Epithelial cell of esophagus (primary cell): ENCODE data around the gene NT5M.

Experiments
- DNase-seq: peaks from one replicate; pipeline ENCODE4 v3.0.0; 2010; ENCODE audit warnings: low read depth
- H3K4me3 ChIP-seq: 2 replicates; pipeline ENCODE4 v1.5.1; 2011; ENCODE audit warnings: mild to moderate bottlenecking, low read length, control low read depth
- CTCF ChIP-seq: IDR thresholded peaks from 2 replicates; pipeline ENCODE4 v1.5.1; 2011; ENCODE audit warnings: low read depth, mild to moderate bottlenecking, low read length, control low read depth, inconsistent platforms; ENCODE audit not compliant: insufficient read depth; ENCODE audit errors: missing control alignments

NT5M gene

GRCh38 chr17:17358060-17358751 is 55.0 kb downstream of the NT5M start:
- no peak overlapping the region for H3K4me3 ChIP-seq
- TF ChIP-seq CTCF: no peak
- DNase-seq: no peak

GRCh38 chr17:17358866-17359265 is 55.7 kb downstream of the NT5M start:
- H3K4me3 ChIP-seq: no peak overlapping the region
- TF ChIP-seq CTCF: no peak
- DNase-seq: no peak

- no peak overlapping the region for H3K4me3 ChIP-seq
- no peak for TF ChIP-seq CTCF
- DNase-seq: no peak
Measured at GRCh38 chr17:17359271-17359670, 56.1 kb downstream of the NT5M start.

- DNase-seq: no peak
- no peak for TF ChIP-seq CTCF
- H3K4me3 ChIP-seq: no peak overlapping the region
Measured at GRCh38 chr17:17360087-17360730, 57.0 kb downstream of the NT5M start.

GRCh38 chr17:17361543-17361866 is 58.3 kb downstream of the NT5M start:
- no peak for TF ChIP-seq CTCF
- H3K4me3 ChIP-seq: no peak overlapping the region
- DNase-seq: no peak

- DNase-seq: no peak
- TF ChIP-seq CTCF: no peak
- no peak overlapping the region for H3K4me3 ChIP-seq
Measured at GRCh38 chr17:17361867-17362539, 58.8 kb downstream of the NT5M start.
